ENCODE measurements around the gene PHLPP1.
"Not testable (repeated sequence)": the region's sequence is repeated elsewhere in the genome, so short reads cannot be mapped to it uniquely, and the experiment has no call there.

The PHLPP1 gene

GRCh38 chr18:62904396-62905285 lies 189.3 kb downstream of the PHLPP1 start:
- WGBS (ENCODE audit: insufficient coverage, insufficient read length) = no CpG with 5 or more reads among the region's 2 CpGs

GRCh38 chr18:62912885-62913284 lies 197.5 kb downstream of the PHLPP1 start:
- Histone ChIP-seq H3K27ac (ENCODE audit: low read length) (no peak overlapping the region), H3K9me3 (ENCODE audit: control insufficient read depth, insufficient read depth, low read length) (no peaks in the 10 kb centered on the region), H3K4me3 (ENCODE audit: low read length) (no peak overlapping the region), H3K27me3 (ENCODE audit: control insufficient read depth, insufficient read depth, low read length) (no peaks in the 10 kb centered on the region), H3K36me3 (ENCODE audit: control insufficient read depth, insufficient read depth, low read length) (no peaks in the 10 kb centered on the region; the same call in 1 of the 2 replicates), H3K4me1 (ENCODE audit: control insufficient read depth, insufficient read depth, low read length) (no peaks in the 10 kb centered on the region)
- no CpG with 5 or more reads among the region's 2 CpGs for WGBS (ENCODE audit: insufficient coverage, insufficient read length)
- no peak for DNase-seq (ENCODE audit: low read depth, low spot score)

More at GRCh38 chr18:62904396-62905285, 189.3 kb downstream of the PHLPP1 start:
- Histone ChIP-seq H3K9me3 (ENCODE audit: control insufficient read depth, insufficient read depth, low read length) (no peaks in the 10 kb centered on the region), H3K4me1 (ENCODE audit: control insufficient read depth, insufficient read depth, low read length) (peaks cover 6% of the 10 kb centered on the region; the same call in 1 of the 2 replicates), H3K27ac (ENCODE audit: low read length) (no peak overlapping the region), H3K4me3 (ENCODE audit: low read length) (no peak overlapping the region), H3K27me3 (ENCODE audit: control insufficient read depth, insufficient read depth, low read length) (no peaks in the 10 kb centered on the region; the same call in 1 of the 2 replicates), H3K36me3 (ENCODE audit: control insufficient read depth, insufficient read depth, low read length) (no peaks in the 10 kb centered on the region; the same call in 1 of the 2 replicates)
- no peak for DNase-seq (ENCODE audit: low read depth, low spot score)

GRCh38 chr18:62913824-62914223 lies 198.5 kb downstream of the PHLPP1 start:
- not testable (repeated sequence) for H3K4me1 ChIP-seq (ENCODE audit: control insufficient read depth, insufficient read depth, low read length); DNase-seq (ENCODE audit: low read depth, low spot score); H3K36me3 ChIP-seq (ENCODE audit: control insufficient read depth, insufficient read depth, low read length); H3K9me3 ChIP-seq (ENCODE audit: control insufficient read depth, insufficient read depth, low read length); H3K27me3 ChIP-seq (ENCODE audit: control insufficient read depth, insufficient read depth, low read length); H3K27ac ChIP-seq (ENCODE audit: low read length); H3K4me3 ChIP-seq (ENCODE audit: low read length)
- WGBS (ENCODE audit: insufficient coverage, insufficient read length) = no CpG with 5 or more reads among the region's 7 CpGs

- no CpG with 5 or more reads among the region's 3 CpGs for WGBS (ENCODE audit: insufficient coverage, insufficient read length)
These were observed 199.6 kb downstream of the PHLPP1 start for GRCh38 chr18:62914871-62915392.

GRCh38 chr18:62918361-62918760 lies 203.0 kb downstream of the PHLPP1 start:
- Histone ChIP-seq H3K36me3 (ENCODE audit: control insufficient read depth, insufficient read depth, low read length) (no peaks in the 10 kb centered on the region; the same call in 1 of the 2 replicates), H3K27ac (ENCODE audit: low read length) (no peak overlapping the region), H3K27me3 (ENCODE audit: control insufficient read depth, insufficient read depth, low read length) (no peaks in the 10 kb centered on the region), H3K9me3 (ENCODE audit: control insufficient read depth, insufficient read depth, low read length) (no peaks in the 10 kb centered on the region), H3K4me3 (ENCODE audit: low read length) (no peak overlapping the region), H3K4me1 (ENCODE audit: control insufficient read depth, insufficient read depth, low read length) (no peaks in the 10 kb centered on the region)
- DNase-seq (ENCODE audit: low read depth, low spot score) = no peak

More at GRCh38 chr18:62914871-62915392, 199.6 kb downstream of the PHLPP1 start:
- H3K4me1 ChIP-seq (ENCODE audit: control insufficient read depth, insufficient read depth, low read length) = no peaks in the 10 kb centered on the region
- no peak for DNase-seq (ENCODE audit: low read depth, low spot score)
- H3K27me3 ChIP-seq (ENCODE audit: control insufficient read depth, insufficient read depth, low read length) = no peaks in the 10 kb centered on the region
- no peaks in the 10 kb centered on the region for H3K9me3 ChIP-seq (ENCODE audit: control insufficient read depth, insufficient read depth, low read length)
- H3K36me3 ChIP-seq (ENCODE audit: control insufficient read depth, insufficient read depth, low read length) = no peaks in the 10 kb centered on the region; the same call in 1 of the 2 replicates
- H3K4me3 ChIP-seq (ENCODE audit: low read length) = no peak overlapping the region
- no peak overlapping the region for H3K27ac ChIP-seq (ENCODE audit: low read length)

- Histone ChIP-seq H3K4me1 (ENCODE audit: control insufficient read depth, insufficient read depth, low read length) (no peaks in the 10 kb centered on the region), H3K4me3 (ENCODE audit: low read length) (no peak overlapping the region), H3K36me3 (ENCODE audit: control insufficient read depth, insufficient read depth, low read length) (no peaks in the 10 kb centered on the region; the same call in 1 of the 2 replicates), H3K27ac (ENCODE audit: low read length) (no peak overlapping the region), H3K27me3 (ENCODE audit: control insufficient read depth, insufficient read depth, low read length) (no peaks in the 10 kb centered on the region), H3K9me3 (ENCODE audit: control insufficient read depth, insufficient read depth, low read length) (no peaks in the 10 kb centered on the region)
- no CpG with 5 or more reads among the region's 2 CpGs for WGBS (ENCODE audit: insufficient coverage, insufficient read length)
- no peak for DNase-seq (ENCODE audit: low read depth, low spot score)
These were observed 203.9 kb downstream of the PHLPP1 start for GRCh38 chr18:62919109-62919838.

- Histone ChIP-seq H3K27ac (ENCODE audit: low read length) (no peak overlapping the region), H3K9me3 (ENCODE audit: control insufficient read depth, insufficient read depth, low read length) (no peaks in the 10 kb centered on the region), H3K27me3 (ENCODE audit: control insufficient read depth, insufficient read depth, low read length) (no peaks in the 10 kb centered on the region), H3K4me1 (ENCODE audit: control insufficient read depth, insufficient read depth, low read length) (no peaks in the 10 kb centered on the region), H3K4me3 (ENCODE audit: low read length) (no peak overlapping the region), H3K36me3 (ENCODE audit: control insufficient read depth, insufficient read depth, low read length) (no peaks in the 10 kb centered on the region)
- no CpG with 5 or more reads among the region's 5 CpGs for WGBS (ENCODE audit: insufficient coverage, insufficient read length)
- no peak for DNase-seq (ENCODE audit: low read depth, low spot score)
These were observed 209.8 kb downstream of the PHLPP1 start for GRCh38 chr18:62925031-62925688.

GRCh38 chr18:62928326-62928725 lies 213.0 kb downstream of the PHLPP1 start:
- Histone ChIP-seq H3K4me3 (ENCODE audit: low read length) (no peak overlapping the region), H3K27me3 (ENCODE audit: control insufficient read depth, insufficient read depth, low read length) (no peaks in the 10 kb centered on the region), H3K4me1 (ENCODE audit: control insufficient read depth, insufficient read depth, low read length) (no peaks in the 10 kb centered on the region), H3K9me3 (ENCODE audit: control insufficient read depth, insufficient read depth, low read length) (no peaks in the 10 kb centered on the region), H3K36me3 (ENCODE audit: control insufficient read depth, insufficient read depth, low read length) (no peaks in the 10 kb centered on the region), H3K27ac (ENCODE audit: low read length) (no peak overlapping the region)
- no peak for DNase-seq (ENCODE audit: low read depth, low spot score)
- no CpG with 5 or more reads among the region's 1 CpG for WGBS (ENCODE audit: insufficient coverage, insufficient read length)

- no peak for DNase-seq (ENCODE audit: low read depth, low spot score)
- H3K36me3 ChIP-seq (ENCODE audit: control insufficient read depth, insufficient read depth, low read length) = no peaks in the 10 kb centered on the region
- no peaks in the 10 kb centered on the region for H3K4me1 ChIP-seq (ENCODE audit: control insufficient read depth, insufficient read depth, low read length)
- no peak overlapping the region for H3K27ac ChIP-seq (ENCODE audit: low read length)
- H3K9me3 ChIP-seq (ENCODE audit: control insufficient read depth, insufficient read depth, low read length) = no peaks in the 10 kb centered on the region
- no CpG with 5 or more reads among the region's 2 CpGs for WGBS (ENCODE audit: insufficient coverage, insufficient read length)
- H3K27me3 ChIP-seq (ENCODE audit: control insufficient read depth, insufficient read depth, low read length) = no peaks in the 10 kb centered on the region
- H3K4me3 ChIP-seq (ENCODE audit: low read length) = no peak overlapping the region
These were observed 218.0 kb downstream of the PHLPP1 start for GRCh38 chr18:62933261-62933887.

- no CpG with 5 or more reads among the region's 3 CpGs for WGBS (ENCODE audit: insufficient coverage, insufficient read length)
These were observed 220.7 kb downstream of the PHLPP1 start for GRCh38 chr18:62935994-62936393.

More at GRCh38 chr18:62935994-62936393, 220.7 kb downstream of the PHLPP1 start:
- Histone ChIP-seq H3K36me3 (ENCODE audit: control insufficient read depth, insufficient read depth, low read length) (no peaks in the 10 kb centered on the region), H3K4me1 (ENCODE audit: control insufficient read depth, insufficient read depth, low read length) (no peaks in the 10 kb centered on the region), H3K4me3 (ENCODE audit: low read length) (no peak overlapping the region), H3K9me3 (ENCODE audit: control insufficient read depth, insufficient read depth, low read length) (no peaks in the 10 kb centered on the region), H3K27ac (ENCODE audit: low read length) (no peak overlapping the region), H3K27me3 (ENCODE audit: control insufficient read depth, insufficient read depth, low read length) (no peaks in the 10 kb centered on the region)
- no peak for DNase-seq (ENCODE audit: low read depth, low spot score)
